Erythroblast (primary cell): ENCODE data around the gene RTN3.

Experiments used
- GATA1 ChIP-seq: IDR thresholded peaks from 2 replicates; pipeline ENCODE4 v1.6.1; 2011; ENCODE audit warnings: low read depth, mild to moderate bottlenecking, control low read depth, low read length, moderate library complexity
- POLR2A ChIP-seq: IDR thresholded peaks from 2 replicates; pipeline ENCODE4 v1.6.1; 2011; ENCODE audit warnings: mild to moderate bottlenecking, low read length

DNA sequence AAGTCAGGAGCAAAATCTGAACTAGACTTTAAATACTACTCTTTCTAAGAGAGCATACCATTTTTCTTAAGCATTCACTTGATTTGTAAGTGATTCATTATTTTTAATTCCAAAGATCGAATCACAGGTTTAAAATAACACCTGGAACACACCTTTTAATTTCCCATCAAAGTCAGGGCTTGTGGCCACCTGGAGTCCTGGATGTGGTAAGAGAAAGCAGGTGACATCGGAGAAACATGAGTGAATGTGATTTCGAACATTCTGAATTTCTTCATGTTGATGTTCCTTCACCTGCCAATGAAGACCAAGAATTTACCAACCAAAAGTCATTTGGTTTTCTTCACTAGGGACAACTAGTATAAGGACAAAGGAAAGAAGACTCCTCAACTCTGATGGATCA lies 38.1 kb upstream of the RTN3 start:
- TF ChIP-seq POLR2A, result no peak
- TF ChIP-seq GATA1, result no peak
